GM19455 (cell line): ENCODE data around the gene FOLR3.
"Not testable (repeated sequence)": the region's sequence is repeated elsewhere in the genome, so short reads cannot be mapped to it uniquely, and the experiment has no call there.

ENCODE experiments used
- ATAC-seq: cut with Tn5 transposase; IDR thresholded peaks from one replicate; pipeline ENCODE4 v1.9.1; 2021; ENCODE audit not compliant: unreplicated experiment

The FOLR3 gene

GRCh38 chr11:72162891-72163492 lies 27.5 kb downstream of the FOLR3 start:
- ATAC-seq = no peak

GRCh38 chr11:72164187-72164586 lies 28.7 kb downstream of the FOLR3 start:
- ATAC-seq = not testable (repeated sequence)

- not testable (repeated sequence) for ATAC-seq
Observed at GRCh38 chr11:72169046-72169555, 33.6 kb downstream of the FOLR3 start.

- ATAC-seq = not testable (repeated sequence)
Observed at GRCh38 chr11:72169754-72170153, 34.2 kb downstream of the FOLR3 start.

GRCh38 chr11:72172043-72172442 lies 36.5 kb downstream of the FOLR3 start:
- ATAC-seq = not testable (repeated sequence)

- no peak for ATAC-seq
Observed at GRCh38 chr11:72173291-72173690, 37.8 kb downstream of the FOLR3 start.

GRCh38 chr11:72174302-72175070 lies 39.0 kb downstream of the FOLR3 start:
- ATAC-seq = no peak

- ATAC-seq = no peak
Observed at GRCh38 chr11:72177656-72178055, 42.1 kb downstream of the FOLR3 start.

GRCh38 chr11:72179049-72179803 lies 43.7 kb downstream of the FOLR3 start:
- no peak for ATAC-seq

GRCh38 chr11:72179804-72180396 lies 44.4 kb downstream of the FOLR3 start:
- ATAC-seq = no peak

GRCh38 chr11:72180892-72181552 lies 45.5 kb downstream of the FOLR3 start:
- ATAC-seq = not testable (repeated sequence)

GRCh38 chr11:72181553-72181958 lies 46.0 kb downstream of the FOLR3 start:
- not testable (repeated sequence) for ATAC-seq

GRCh38 chr11:72188267-72188666 lies 52.7 kb downstream of the FOLR3 start:
- no peak for ATAC-seq
